HEK293 (cell line): ENCODE data around the gene BCL2L11.

Source experiments
- CTCF ChIA-PET: fragments of 350-600 bp; formaldehyde crosslinking; extraction: SDS; loops from one replicate; lab custom pipeline; 2021; ENCODE audit warnings: antibody characterized with exemption; lab: Yijun Ruan, JAX
- POLR2A ChIA-PET: fragments of 300-600 bp; formaldehyde crosslinking; extraction: SDS; loops from one replicate; lab custom pipeline; 2020; ENCODE audit warnings: antibody characterized with exemption, inconsistent platforms; lab: Yijun Ruan, JAX
- H3K27ac ChIP-seq: fragments of 200-500 bp; sonication (Bioruptor generic); 2 replicates; pipeline ENCODE4 v1.5.1; 2014; ENCODE audit warnings: low read depth, low read length, control low read depth, inconsistent platforms; ENCODE audit errors: extremely low read depth
- H3K36me3 ChIP-seq, 2 experiments: fragments of 200-500 bp in 1 of 2; sonication (Bioruptor generic) in 1 of 2; 1 replicate in 1 of 2; 2 replicates in 1 of 2; pipeline ENCODE4 v1.5.1; 2014 to 2017; ENCODE audit warnings: inconsistent platforms in 2 of 2, low read length in 2 of 2; ENCODE audit not compliant: control insufficient read depth in 2 of 2, insufficient read depth in 1 of 2
- H3K4me1 ChIP-seq: fragments of 200-500 bp; sonication (Bioruptor generic); 2 replicates; pipeline ENCODE4 v1.5.1; 2014; ENCODE audit warnings: mild to moderate bottlenecking, low read length, inconsistent platforms; ENCODE audit not compliant: control insufficient read depth, insufficient read depth
- H3K4me3 ChIP-seq: 2 replicates; pipeline ENCODE4 v1.5.1; 2011; ENCODE audit warnings: low read depth, mild to moderate bottlenecking, control low read depth, low read length, moderate library complexity
- H3K9me3 ChIP-seq: fragments of 200-500 bp; sonication (Bioruptor generic); 2 replicates; pipeline ENCODE4 v1.5.1; 2014; ENCODE audit warnings: low read depth, low read length, inconsistent platforms; ENCODE audit not compliant: control insufficient read depth, insufficient read depth
- INSM2 ChIP-seq: fragments of 450-650 bp; formaldehyde crosslinking; IDR thresholded peaks from 2 replicates; pipeline ENCODE4 v1.5.1; 2016; ENCODE audit warnings: missing biosample characterization, missing genetic modification characterization
- MEIS1 ChIP-seq: sonication (generic); formaldehyde crosslinking; IDR thresholded peaks from 2 replicates; pipeline ENCODE4 v1.8.1; 2022; ENCODE audit warnings: missing genetic modification reagents, mild to moderate bottlenecking, borderline replicate concordance
- PRDM2 ChIP-seq: fragments of 450-650 bp; formaldehyde crosslinking; IDR thresholded peaks from 2 replicates; pipeline ENCODE4 v1.5.1; 2016; ENCODE audit warnings: missing biosample characterization, missing genetic modification characterization, borderline replicate concordance
- PRDM6 ChIP-seq: fragments of 450-650 bp; formaldehyde crosslinking; IDR thresholded peaks from 2 replicates; pipeline ENCODE4 v1.5.1; 2017; ENCODE audit warnings: missing biosample characterization, missing genetic modification characterization
- SP7 ChIP-seq: fragments of 450-650 bp; formaldehyde crosslinking; IDR thresholded peaks from 2 replicates; pipeline ENCODE4 v1.5.1; 2016; ENCODE audit warnings: missing biosample characterization, missing genetic modification characterization
- ZBTB26 ChIP-seq: fragments of 450-650 bp; formaldehyde crosslinking; optimal IDR thresholded peaks from 2 replicates; pipeline ENCODE3; 2016; ENCODE audit warnings: missing biosample characterization, mild to moderate bottlenecking, missing genetic modification characterization
- ZEB2 ChIP-seq: fragments of 450-650 bp; formaldehyde crosslinking; IDR thresholded peaks from 2 replicates; pipeline ENCODE4 v1.5.1; 2016; ENCODE audit warnings: missing biosample characterization, missing genetic modification characterization
- ZFP41 ChIP-seq: fragments of 450-650 bp; formaldehyde crosslinking; IDR thresholded peaks from 2 replicates; pipeline ENCODE4 v1.5.1; 2016; ENCODE audit warnings: missing biosample characterization, missing genetic modification characterization, borderline replicate concordance
- ZNF214 ChIP-seq: fragments of 450-650 bp; formaldehyde crosslinking; IDR thresholded peaks from 2 replicates; pipeline ENCODE4 v1.5.1; 2017; ENCODE audit warnings: missing biosample characterization, mild to moderate bottlenecking, missing genetic modification characterization, borderline replicate concordance
- ZNF324 ChIP-seq: fragments of 450-650 bp; formaldehyde crosslinking; IDR thresholded peaks from 2 replicates; pipeline ENCODE4 v1.5.1; 2016; ENCODE audit warnings: missing biosample characterization, missing genetic modification characterization
- ZNF335 ChIP-seq: fragments of 450-650 bp; formaldehyde crosslinking; conservative IDR thresholded peaks from 2 replicates; pipeline ENCODE4 v1.5.1; 2016; ENCODE audit warnings: missing biosample characterization, missing genetic modification characterization
- ZNF521 ChIP-seq: fragments of 450-650 bp; formaldehyde crosslinking; IDR thresholded peaks from 2 replicates; pipeline ENCODE4 v1.5.1; 2017; ENCODE audit warnings: missing biosample characterization, mild to moderate bottlenecking, missing genetic modification characterization
- ZNF548 ChIP-seq: fragments of 450-650 bp; formaldehyde crosslinking; IDR thresholded peaks from 2 replicates; pipeline ENCODE4 v1.5.1; 2016; ENCODE audit warnings: missing biosample characterization, missing genetic modification characterization
- ZNF621 ChIP-seq: fragments of 450-650 bp; formaldehyde crosslinking; IDR thresholded peaks from 2 replicates; pipeline ENCODE4 v1.5.1; 2017; ENCODE audit warnings: missing biosample characterization, missing genetic modification characterization
- ZNF629 ChIP-seq: fragments of 450-650 bp; formaldehyde crosslinking; IDR thresholded peaks from 2 replicates; pipeline ENCODE4 v1.5.1; 2017; ENCODE audit warnings: missing biosample characterization, missing genetic modification characterization
- ZNF639 ChIP-seq: fragments of 450-650 bp; formaldehyde crosslinking; IDR thresholded peaks from 2 replicates; pipeline ENCODE4 v1.5.1; 2016; ENCODE audit warnings: missing biosample characterization, missing genetic modification characterization
- ZNF701 ChIP-seq: fragments of 450-650 bp; formaldehyde crosslinking; IDR thresholded peaks from 2 replicates; pipeline ENCODE4 v1.5.1; 2016; ENCODE audit warnings: missing biosample characterization, missing genetic modification characterization
- ZNF747 ChIP-seq: fragments of 450-650 bp; formaldehyde crosslinking; IDR thresholded peaks from 2 replicates; pipeline ENCODE4 v1.5.1; 2016; ENCODE audit warnings: missing biosample characterization, missing genetic modification characterization
- ZNF785 ChIP-seq: fragments of 450-650 bp; formaldehyde crosslinking; IDR thresholded peaks from 2 replicates; pipeline ENCODE4 v1.5.1; 2016; ENCODE audit warnings: missing biosample characterization, missing genetic modification characterization
- ZNF837 ChIP-seq: fragments of 450-650 bp; formaldehyde crosslinking; IDR thresholded peaks from 2 replicates; pipeline ENCODE4 v1.5.1; 2016; ENCODE audit warnings: missing biosample characterization, missing genetic modification characterization

The BCL2L11 gene

GRCh38 chr2:111198701-111199100, 78.0 kb downstream of the BCL2L11 start (continued):
- no peak for TF ChIP-seq ZNF837
- TF ChIP-seq ZNF629 (tag by site-specific recombination): no peak

GRCh38 chr2:111199840-111200239, 79.1 kb downstream of the BCL2L11 start:
- no peaks in the 10 kb centered on the region for H3K36me3 ChIP-seq
- TF ChIP-seq PRDM2 (tag by site-specific recombination): no peak
- no peak for TF ChIP-seq ZNF548 (tag by site-specific recombination)
- TF ChIP-seq MEIS1: no peak
- no peak for TF ChIP-seq ZNF639 (tag by site-specific recombination)
- no peak for TF ChIP-seq ZFP41 (tag by site-specific recombination)
- no peak for TF ChIP-seq ZNF324 (tag by site-specific recombination)
- TF ChIP-seq ZNF747 (tag by site-specific recombination): no peak
- no peak for TF ChIP-seq ZNF785 (tag by site-specific recombination)
- no peak for TF ChIP-seq ZNF335
- TF ChIP-seq ZNF214 (tag by site-specific recombination): no peak
- TF ChIP-seq INSM2 (tag by site-specific recombination): no peak
- no peak for TF ChIP-seq ZBTB26 (tag by site-specific recombination)
- no peak for TF ChIP-seq ZNF521
- TF ChIP-seq ZNF621: no peak
- TF ChIP-seq ZEB2: no peak
- no peak for TF ChIP-seq ZNF701
- TF ChIP-seq PRDM6 (tag by site-specific recombination): no peak
- no peak for TF ChIP-seq SP7 (tag by site-specific recombination)
- no peak overlapping the region for H3K4me3 ChIP-seq
- H3K9me3 ChIP-seq: no peaks in the 10 kb centered on the region
- 0 out of 2 replicates have a peak, but pooled peaks cover 3% of the 10 kb centered on the region for H3K4me1 ChIP-seq
- POLR2A ChIA-PET: no interaction called here
- CTCF ChIA-PET: no interaction called here
- H3K27ac ChIP-seq: no peak overlapping the region
